IPS-11a (cell line): Measurements from ENCODE around the gene MED12L.

Experiments used
- H3K4me3 ChIP-seq: one replicate; pipeline ENCODE4 v1.5.1; 2013; ENCODE audit warnings: low read depth, low read length, control low read depth

Gene MED12L

DNA sequence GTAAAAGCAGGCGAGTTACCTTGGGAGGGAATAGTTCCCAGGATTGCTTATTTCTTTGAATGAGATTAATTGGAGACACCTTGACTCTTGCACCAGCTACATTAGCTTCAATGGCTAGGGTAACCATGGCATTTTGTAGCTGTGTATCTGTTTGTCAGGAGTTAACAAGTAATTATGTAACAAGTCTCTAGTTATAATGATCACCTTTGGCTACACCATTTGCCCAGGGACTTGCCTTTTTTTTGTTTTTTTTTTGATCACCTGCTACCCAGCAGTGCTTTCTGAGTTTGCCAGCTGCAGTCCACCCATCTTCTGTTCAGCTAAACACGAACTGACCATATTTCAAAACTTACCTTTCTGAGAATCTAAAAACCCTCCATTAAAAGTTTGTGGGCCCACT, 2.2 kb downstream of the MED12L start:
- H3K4me3 ChIP-seq: peak overlapping the region; percentile 67

DNA sequence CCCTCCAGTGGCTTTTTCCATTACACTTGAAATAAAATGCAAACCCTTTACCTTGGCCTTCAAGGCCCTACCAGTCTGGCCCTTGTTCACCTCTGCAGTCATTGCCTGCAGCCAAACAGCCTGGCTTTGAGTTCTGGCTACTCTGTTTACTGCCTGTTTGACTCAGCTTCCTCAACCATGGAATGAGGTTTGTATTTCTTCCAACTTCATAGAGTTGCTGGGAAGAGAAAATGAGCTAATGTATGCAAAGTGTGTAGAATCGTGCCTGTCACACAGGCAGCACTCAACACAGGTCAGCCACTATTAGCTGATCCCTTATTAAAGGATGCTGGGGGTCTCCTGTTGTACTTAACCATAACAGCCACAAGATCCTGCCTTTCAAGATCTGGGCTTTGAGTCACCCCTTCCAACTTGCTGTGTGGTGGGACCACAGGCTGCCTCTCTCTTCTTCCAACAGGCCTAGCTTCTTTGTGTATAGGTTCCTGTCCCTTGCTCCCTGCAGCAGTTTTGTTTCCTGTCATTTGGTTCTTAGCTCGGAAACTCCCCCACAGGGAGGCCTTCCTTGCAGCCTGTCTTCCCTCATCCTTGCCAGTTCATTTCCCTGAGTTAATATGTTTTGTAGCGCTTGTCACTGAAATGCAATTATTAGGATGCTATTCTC, 6.4 kb downstream of the MED12L start:
- H3K4me3 ChIP-seq: no peak overlapping the region

DNA sequence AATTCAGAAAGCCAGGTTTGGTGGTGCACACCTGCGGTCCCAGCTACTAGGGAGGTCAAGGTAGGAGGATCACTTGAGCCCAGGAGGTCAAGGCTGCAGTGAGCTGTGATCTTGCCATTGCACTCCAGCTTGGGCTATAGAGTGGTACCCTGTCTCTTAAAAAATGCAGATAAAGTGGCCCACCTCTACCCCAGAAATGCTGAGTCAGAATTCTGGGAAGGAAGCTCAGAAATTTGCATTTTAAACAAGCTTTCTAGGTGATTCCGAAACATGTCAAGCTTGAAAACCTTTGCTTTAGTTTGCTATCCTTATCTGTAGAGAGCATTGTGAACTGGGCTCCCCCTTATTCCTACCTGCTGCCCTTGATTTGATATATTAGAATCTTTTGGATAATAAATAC, 7.7 kb downstream of the MED12L start:
- no peak overlapping the region for H3K4me3 ChIP-seq

DNA sequence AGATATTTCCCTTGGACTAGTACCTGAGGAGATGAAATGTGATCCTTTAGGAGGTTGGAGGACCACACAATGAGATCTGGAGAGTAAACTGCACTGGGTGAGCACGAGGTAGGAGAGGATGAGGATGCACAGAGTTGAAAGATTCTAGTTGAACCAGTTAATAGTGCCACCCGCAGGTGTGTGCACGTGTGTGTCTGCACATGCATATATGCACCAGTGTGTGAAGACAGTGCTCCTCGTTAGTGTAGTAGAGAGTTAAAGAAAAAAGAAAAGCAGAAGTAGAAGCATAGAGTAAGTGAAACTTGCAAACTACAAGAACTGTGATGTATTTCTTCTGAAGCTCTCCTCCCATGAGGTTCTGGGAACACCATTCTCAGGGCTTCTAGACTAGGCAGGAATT, 8.4 kb downstream of the MED12L start:
- H3K4me3 ChIP-seq: no peak overlapping the region

DNA sequence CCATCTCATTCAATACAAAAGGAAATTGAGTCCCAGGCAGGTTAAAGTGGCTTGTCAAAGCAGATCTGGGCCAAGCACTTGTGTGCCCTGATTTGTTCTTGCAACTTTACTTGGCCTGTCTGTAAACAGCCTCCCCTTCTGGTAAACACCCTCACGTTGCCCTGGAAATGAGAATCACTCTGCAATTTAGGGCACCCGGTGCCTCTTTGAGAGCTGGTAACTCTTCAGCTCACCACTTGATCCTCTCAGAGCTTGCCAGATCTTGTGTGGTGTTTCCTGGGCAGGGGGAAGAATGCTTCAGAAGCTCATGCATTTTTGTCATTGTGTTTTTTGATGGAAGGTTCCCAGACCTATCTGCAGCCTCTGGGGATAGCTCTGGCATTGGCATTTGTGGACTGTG, 11.3 kb downstream of the MED12L start:
- H3K4me3 ChIP-seq: no peak overlapping the region

DNA sequence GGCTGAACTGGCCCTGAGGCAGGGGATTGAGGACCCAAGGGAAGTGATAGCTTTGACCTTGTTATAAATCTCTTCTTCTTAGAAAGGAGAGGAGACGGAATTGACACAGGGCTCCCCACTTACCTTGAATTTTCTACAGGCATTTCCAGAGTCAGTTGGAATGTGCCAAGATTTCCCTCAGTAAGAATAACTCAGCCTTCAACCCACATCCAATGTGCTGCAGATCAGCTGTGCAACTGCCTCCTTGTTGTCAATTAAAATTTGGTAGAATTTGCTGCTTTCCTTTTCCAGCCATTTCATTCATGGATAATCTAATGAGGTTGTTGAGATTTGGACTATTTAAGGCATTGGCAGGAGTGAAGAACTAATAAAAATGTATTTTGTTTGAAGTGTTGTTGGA, 14.6 kb downstream of the MED12L start:
- no peak overlapping the region for H3K4me3 ChIP-seq

DNA sequence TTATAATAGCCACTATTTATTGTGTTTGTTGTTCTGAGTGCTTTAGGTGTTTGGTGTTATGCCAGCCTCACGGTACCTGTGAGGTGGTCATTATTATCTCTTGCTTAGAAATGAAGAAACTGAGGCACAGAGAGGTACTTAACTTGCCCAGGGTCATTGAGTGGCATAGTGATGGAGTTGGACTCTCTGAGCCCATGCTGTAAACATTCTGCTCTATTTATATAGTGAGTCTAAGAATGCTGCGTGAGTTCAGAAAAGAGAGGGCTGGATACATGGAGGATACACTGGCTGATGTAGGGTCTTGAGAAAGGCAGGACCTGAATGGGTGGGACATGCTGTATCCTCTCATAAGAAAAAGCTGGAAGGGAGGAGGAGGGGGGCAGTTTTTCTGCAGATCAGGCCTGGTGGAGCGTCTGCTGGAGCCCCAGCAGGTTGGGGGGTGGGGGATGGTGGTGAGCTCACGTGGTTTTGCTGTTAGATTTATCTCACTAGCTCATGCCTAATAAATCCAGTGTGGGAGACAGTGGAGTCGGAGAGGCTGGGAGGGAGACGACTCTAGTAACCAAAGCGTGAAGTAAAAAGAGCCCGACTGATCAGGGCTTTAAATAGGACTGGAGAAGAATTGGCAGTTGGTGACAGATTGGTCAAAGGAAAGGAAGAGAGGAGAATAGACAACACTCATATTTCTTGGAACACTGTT, 16.0 kb downstream of the MED12L start:
- no peak overlapping the region for H3K4me3 ChIP-seq

DNA sequence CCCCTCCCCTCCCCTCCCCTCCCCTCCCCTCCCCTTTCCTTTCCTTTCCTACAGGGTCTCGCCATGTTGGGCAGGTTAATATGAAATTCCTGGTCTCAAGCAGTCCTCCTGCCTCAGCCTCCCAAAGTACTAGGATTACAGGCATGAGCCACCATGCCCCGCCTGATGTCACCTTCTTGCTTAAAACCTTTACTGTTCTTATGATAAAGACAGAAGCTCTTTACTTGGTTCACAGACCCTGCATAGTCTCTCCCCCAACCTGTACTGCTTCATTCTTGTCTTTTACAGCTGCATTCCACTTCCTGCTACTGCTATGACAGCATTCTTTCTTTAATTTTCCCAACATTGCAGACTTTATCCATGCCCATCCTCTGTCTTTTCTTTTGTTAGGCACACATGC, 20.8 kb downstream of the MED12L start:
- no peak overlapping the region for H3K4me3 ChIP-seq

DNA sequence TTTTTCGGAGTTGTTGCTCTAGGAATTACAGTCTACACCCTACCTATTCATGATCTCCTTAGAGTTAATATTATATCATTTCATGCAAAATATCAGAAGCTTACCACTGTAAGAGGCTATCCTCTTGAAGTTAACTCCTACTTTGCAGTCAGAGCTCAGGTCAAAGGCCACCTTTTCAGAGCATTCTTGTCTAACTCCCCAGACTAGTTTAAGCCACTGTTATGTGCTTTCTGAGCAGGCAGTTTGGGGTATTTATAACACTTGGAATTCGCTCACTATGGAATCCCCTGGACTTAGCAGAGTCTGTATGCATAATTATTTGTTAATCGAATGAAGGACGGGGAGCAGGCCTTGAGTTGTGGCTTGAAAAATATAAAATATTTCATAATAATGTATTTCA, 21.7 kb downstream of the MED12L start:
- H3K4me3 ChIP-seq: no peak overlapping the region

DNA sequence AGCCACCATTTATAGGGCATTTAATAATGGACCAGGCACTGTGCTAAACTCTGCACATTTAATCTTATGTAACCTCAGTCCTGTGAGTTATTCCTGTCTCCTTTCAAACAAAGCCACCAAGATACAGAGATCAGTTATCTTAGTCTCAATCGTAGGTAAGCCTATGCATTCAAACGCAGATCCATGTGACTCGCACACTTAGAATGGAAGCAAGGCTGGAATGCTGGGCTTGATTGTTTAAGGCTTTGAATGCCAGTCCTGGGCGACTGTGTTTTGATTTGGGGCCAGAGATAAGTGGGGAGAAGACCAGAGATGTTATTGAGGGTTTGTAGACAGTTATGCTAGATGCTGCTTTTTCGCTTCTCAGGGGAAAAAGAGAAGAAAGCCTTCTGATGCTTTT, 22.2 kb downstream of the MED12L start:
- H3K4me3 ChIP-seq: no peak overlapping the region

DNA sequence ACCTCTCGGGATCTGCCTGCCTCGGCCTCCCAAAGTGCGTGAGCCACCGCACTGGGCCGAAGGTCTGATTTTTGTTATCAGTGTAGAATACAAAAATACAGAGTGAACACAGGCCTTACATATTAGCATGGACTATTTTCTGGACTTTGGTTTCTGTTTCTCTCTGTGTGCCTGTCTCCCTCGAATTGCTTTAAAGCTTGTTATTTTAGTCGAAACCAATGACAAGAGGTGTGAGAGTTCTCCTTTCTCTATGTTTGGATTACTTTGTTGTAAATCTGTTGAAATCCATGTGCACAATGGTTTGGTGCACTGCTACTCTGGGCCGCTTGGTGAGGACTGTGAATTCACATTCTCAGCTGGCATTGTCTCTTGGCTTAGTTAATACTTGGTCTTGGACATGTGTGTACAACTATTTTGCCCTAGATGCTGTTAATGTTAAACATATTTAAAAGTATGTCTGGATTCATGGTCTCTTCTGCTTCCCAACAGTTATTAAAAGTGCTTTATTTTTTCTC, 23.9 kb downstream of the MED12L start:
- no peak overlapping the region for H3K4me3 ChIP-seq

DNA sequence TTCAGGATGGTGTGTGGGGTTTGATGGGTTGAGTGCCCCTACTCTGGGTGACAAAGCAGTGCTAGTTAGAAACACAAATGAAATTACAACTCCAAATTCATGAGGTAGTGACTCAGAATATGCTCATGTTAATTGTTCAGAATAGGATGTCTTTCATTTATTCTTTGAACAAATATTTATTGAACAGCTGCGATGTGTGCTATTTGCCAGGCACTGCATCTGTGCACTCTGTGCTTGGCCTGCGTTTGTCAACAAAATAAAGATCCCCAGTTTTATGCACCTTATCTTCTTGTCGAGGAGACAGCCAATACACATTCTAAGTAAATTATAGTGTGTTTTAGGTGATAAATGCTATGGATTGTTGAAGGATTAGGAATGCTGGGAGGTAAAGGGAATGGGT, 27.3 kb downstream of the MED12L start:
- no peak overlapping the region for H3K4me3 ChIP-seq

DNA sequence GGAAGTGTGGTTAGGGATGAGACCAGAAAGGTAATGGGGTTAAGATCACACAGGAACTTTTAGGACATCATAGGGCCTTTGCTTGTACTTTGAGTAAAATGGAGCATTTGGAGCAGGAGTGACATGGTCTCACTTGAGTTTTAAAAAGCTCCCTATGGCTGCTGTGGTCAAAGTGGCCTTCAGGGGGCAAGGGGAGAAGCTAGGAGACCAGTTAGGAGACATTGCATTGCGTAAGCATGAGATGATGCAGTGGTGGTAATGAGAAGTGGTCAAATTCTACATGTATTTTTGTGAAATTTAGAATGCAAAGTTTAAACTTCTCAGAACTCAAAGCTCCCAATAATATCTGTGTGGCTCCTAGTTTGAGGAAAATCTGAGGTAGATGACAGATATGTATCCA, 27.9 kb downstream of the MED12L start:
- H3K4me3 ChIP-seq: no peak overlapping the region

DNA sequence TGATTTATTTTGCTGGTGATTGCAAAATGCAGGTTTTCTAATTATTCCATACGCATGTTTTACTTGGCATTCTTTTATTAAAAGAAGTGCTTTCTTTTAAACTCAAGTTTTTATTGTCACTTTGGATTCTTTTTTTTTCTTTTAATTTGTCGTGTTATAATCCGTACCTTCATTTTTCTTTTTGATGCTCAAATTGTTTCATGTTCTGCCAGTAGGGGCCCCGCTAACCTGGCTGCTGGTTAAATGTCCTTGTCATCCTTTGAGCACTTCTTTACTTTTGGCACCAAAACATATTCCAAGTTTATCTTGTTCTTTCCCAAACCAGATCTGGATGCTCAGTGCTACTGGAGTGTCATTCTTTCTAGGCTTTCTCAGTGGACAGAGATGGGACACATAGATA, 31.6 kb downstream of the MED12L start:
- H3K4me3 ChIP-seq: no peak overlapping the region

DNA sequence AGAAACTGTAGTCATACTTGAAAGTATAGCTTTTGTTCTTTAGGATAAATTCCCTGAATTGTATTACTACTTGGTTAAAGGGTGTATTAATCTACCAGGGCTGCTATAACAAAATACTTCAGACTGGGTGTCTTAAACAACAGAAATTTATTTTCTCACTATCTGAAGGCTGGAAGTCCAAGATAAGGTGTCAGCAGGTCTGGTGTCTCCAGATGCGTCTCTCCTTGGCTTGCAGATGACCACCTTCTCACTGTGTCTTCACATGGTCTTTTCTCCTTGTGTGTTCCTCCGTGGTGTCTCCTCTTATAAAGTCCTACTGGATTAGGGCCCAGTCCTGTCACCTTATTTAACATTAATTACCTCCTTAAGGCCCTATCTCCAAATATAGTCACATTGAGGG, 33.7 kb downstream of the MED12L start:
- H3K4me3 ChIP-seq: no peak overlapping the region

DNA sequence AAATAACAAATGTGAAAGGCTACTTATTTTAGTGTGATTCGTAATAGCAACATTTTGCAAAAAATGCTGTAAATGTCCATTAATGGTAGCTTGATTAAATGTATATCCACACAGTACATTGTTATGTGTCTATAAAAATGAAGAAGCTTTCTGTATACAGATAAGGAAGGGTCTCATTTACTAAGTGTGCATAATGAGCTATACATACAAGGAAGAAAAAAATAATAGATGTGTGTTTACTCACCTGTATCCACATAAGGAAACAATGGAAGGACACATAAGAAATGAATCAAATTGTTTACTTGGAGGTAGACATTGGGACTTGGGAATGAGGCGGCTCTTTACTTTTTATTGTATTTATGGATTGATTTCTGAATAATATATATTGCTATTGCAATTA, 34.9 kb downstream of the MED12L start:
- no peak overlapping the region for H3K4me3 ChIP-seq

DNA sequence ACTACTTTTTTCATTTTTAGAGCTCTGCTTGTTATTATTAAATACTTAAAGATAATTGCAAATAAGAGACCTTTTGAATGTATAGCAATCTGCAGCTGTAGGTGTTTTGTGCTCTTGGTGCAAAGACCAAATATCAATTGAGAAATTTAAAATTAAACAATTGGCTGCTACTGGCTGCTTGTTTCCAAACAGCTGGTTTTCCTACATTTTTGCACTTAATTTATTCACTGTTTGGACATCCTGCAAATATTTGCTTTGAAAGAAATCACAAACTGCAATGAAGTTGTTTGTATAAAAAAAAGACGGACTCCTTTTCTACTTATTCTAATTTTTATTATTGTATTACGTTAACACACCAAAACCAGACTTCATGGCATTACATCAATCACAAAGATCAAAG, 35.6 kb downstream of the MED12L start:
- H3K4me3 ChIP-seq: no peak overlapping the region

DNA sequence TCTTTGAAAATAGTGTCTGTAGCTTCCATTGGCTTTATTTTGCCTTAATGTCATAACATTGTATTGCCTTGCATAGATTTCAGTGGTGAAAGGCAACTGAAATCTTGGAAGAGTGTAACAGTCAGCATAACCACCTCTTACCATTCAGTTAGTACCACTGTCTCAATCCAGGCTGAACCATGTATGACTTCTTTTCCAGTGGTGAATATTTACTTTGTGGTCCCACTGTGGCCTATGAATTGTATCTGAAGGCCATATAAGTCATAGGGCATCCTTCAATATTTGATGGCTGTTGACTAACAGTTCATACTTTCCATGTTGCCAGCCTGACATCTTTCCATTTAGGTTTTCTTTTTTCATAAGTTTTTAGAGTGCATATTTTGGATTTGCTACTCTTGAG, 38.4 kb downstream of the MED12L start:
- no peak overlapping the region for H3K4me3 ChIP-seq

DNA sequence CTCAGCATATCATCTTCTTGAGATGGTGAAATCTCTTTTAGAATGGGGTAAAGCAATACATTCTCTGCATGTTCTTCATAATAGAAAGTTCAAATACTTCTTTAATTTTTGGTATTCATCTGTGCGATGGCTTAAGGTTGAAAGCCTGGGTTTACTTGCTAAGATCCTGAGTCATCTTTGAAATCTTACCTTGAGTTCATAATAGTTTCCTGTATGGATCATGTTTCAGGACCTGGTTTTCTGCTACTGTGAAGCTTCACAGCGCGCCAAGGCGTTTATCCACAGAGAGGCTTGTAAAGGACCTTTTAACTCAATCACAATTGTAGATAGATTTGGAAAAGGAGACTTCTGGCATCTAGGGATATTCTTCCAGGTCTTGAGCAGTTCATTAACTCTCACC, 39.0 kb downstream of the MED12L start:
- H3K4me3 ChIP-seq: no peak overlapping the region

DNA sequence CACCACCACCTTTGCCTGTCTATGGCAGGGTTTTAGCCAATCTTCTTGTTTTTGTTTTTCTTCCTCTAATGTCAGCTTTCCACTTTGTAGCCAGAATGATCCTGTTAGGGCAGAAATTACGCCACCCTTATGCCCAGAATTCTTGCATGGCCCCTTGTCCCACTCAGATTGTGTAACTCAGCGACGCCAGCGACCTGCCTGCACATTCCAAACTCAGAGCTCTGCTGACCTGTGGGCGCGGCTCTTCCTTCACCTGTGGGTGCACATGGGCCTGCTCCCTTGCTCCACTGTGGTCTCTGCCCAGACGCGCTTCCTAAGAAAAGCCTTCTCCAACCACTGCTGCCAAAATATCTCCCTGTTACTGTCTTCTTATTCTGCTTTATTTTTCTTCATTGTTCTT, 45.0 kb downstream of the MED12L start:
- no peak overlapping the region for H3K4me3 ChIP-seq

DNA sequence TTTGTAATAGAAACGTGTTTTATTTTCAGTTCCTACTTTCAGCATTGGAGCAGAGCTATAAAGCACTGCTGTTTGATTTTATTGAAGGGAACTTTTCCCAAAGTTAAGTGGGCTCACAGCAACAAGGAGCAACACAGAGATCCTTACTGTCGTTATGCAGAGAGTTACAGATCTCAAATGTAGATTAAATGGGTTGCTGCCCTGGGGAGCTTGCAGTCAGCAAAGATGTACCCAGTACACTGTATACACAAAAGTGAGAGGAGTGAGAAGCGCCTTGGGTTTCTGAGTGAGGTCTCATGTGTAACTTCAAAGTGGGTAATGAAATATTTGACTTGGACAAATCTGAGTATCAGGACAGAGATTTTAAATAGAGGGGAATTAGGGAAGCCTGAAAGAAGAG, 47.7 kb downstream of the MED12L start:
- no peak overlapping the region for H3K4me3 ChIP-seq

DNA sequence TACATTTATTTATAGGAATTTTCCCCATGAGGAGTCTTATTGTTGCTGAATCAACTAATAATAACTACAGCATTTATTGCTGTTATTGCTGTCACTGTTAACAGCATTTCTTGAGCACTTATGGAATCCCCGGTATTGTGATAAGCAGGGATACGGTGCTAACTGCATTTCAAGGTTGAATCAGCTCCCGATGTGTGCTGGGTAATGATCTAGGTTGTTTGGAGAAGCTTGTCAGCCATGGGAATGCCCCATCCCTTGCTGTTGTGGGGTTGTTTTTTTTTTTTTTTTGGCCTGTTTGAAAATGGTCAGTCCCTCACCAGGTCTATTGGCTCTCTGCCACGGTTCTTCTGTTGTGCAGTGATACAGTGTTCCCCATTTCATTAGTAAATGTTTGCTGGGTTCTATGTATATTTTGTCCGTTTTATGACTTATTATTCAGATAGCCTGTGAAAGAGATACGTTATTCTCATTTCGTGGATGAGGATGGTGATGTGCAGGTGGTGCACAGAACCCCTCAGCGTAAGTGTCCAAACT, 48.5 kb downstream of the MED12L start:
- no peak overlapping the region for H3K4me3 ChIP-seq
